Measurements from ENCODE around the gene EDN3.
A peak's percentile ranks its signal among the peaks of the same experiment; 100 is the strongest.

EDN3 gene

GRCh38 chr20:59300333-59301081 lies at the start of gene EDN3:
Gene EDN3, plus strand, starts transcription at chr20:59300611. Its CDS starts 202 bp downstream, at chr20:59300813.
- no peak for DNase-seq (ENCODE audit: low spot score)

- DNase-seq (ENCODE audit: low spot score) = no peak
These were observed 47.1 kb upstream of the EDN3 start for GRCh38 chr20:59253325-59253724.

GRCh38 chr20:59253779-59254319 lies 46.6 kb upstream of the EDN3 start:
- no peak for DNase-seq (ENCODE audit: low spot score)

GRCh38 chr20:59255256-59255655 lies 45.2 kb upstream of the EDN3 start:
- no peak for DNase-seq (ENCODE audit: low spot score)

- DNase-seq (ENCODE audit: low spot score) = no peak
These were observed 42.2 kb upstream of the EDN3 start for GRCh38 chr20:59258221-59258621.

- no peak for DNase-seq (ENCODE audit: low spot score)
These were observed 40.5 kb upstream of the EDN3 start for GRCh38 chr20:59259946-59260345.

- DNase-seq (ENCODE audit: low spot score) = no peak
These were observed 35.1 kb upstream of the EDN3 start for GRCh38 chr20:59265298-59265697.

- no peak for DNase-seq (ENCODE audit: low spot score)
These were observed 31.5 kb upstream of the EDN3 start for GRCh38 chr20:59268870-59269269.

- peak; percentile 1 for DNase-seq (ENCODE audit: low spot score)
These were observed 30.9 kb upstream of the EDN3 start for GRCh38 chr20:59269411-59270025.

GRCh38 chr20:59270380-59270779 lies 30.0 kb upstream of the EDN3 start:
- DNase-seq (ENCODE audit: low spot score) = no peak

- DNase-seq (ENCODE audit: low spot score) = no peak
These were observed 26.6 kb upstream of the EDN3 start for GRCh38 chr20:59273739-59274357.

GRCh38 chr20:59276938-59277337 lies 23.5 kb upstream of the EDN3 start:
- no peak for DNase-seq (ENCODE audit: low spot score)

- no peak for DNase-seq (ENCODE audit: low spot score)
These were observed 15.9 kb upstream of the EDN3 start for GRCh38 chr20:59284470-59284869.

GRCh38 chr20:59289994-59290393 lies 10.4 kb upstream of the EDN3 start:
- no peak for DNase-seq (ENCODE audit: low spot score)

GRCh38 chr20:59291740-59292383 lies 8.5 kb upstream of the EDN3 start:
- no peak for DNase-seq (ENCODE audit: low spot score)

GRCh38 chr20:59295531-59295930 lies 4.9 kb upstream of the EDN3 start:
- no peak for DNase-seq (ENCODE audit: low spot score)

- no peak for DNase-seq (ENCODE audit: low spot score)
These were observed 2.7 kb upstream of the EDN3 start for GRCh38 chr20:59297686-59298085.

- no peak for DNase-seq (ENCODE audit: low spot score)
These were observed 472 bp upstream of the EDN3 start for GRCh38 chr20:59299945-59300332.

GRCh38 chr20:59301343-59302007 lies 1.1 kb downstream of the EDN3 start:
- DNase-seq (ENCODE audit: low spot score) = no peak

GRCh38 chr20:59305908-59306655 lies 5.7 kb downstream of the EDN3 start:
- no peak for DNase-seq (ENCODE audit: low spot score)

- DNase-seq (ENCODE audit: low spot score) = no peak
These were observed 6.9 kb downstream of the EDN3 start for GRCh38 chr20:59307270-59307669.

Data from kidney tubule cell (primary cell).